ENCODE results near the gene TUBA8. TPM values are rescaled to one million over a fixed set of nuclear protein-coding genes. Genes with fewer than 3 reads are reported as not detected.
"Not testable (repeated sequence)": the region's sequence is repeated elsewhere in the genome, so short reads cannot be mapped to it uniquely, and the experiment has no call there.

TUBA8 gene
- total RNA-seq, 1 donor from 2014 or later: 2.9 TPM

- FAIRE-seq (no peak), DNase-seq (ENCODE audit: low spot score in 2 of 2) (no peak)
These were observed 6.9 kb upstream of the TUBA8 start for GRCh38 chr22:18103527-18104269.

- DNase-seq (ENCODE audit: low spot score in 2 of 2): no peak
- no peak for FAIRE-seq
These were observed 6.0 kb upstream of the TUBA8 start for GRCh38 chr22:18104566-18104965.

GRCh38 chr22:18105981-18106380 is 4.6 kb upstream of the TUBA8 start:
- FAIRE-seq: not testable (repeated sequence)

GRCh38 chr22:18106550-18107341 is 3.9 kb upstream of the TUBA8 start:
- FAIRE-seq; DNase-seq (ENCODE audit: low spot score in 2 of 2): not testable (repeated sequence)

More at GRCh38 chr22:18105981-18106380, 4.6 kb upstream of the TUBA8 start:
- not testable (repeated sequence) for DNase-seq (ENCODE audit: low spot score in 2 of 2)

GRCh38 chr22:18108187-18108586 is 2.4 kb upstream of the TUBA8 start:
- no peak for DNase-seq (ENCODE audit: low spot score in 2 of 2)
- no peak for FAIRE-seq

GRCh38 chr22:18109410-18110193 is 1.0 kb upstream of the TUBA8 start:
- DNase-seq (ENCODE audit: low spot score in 2 of 2) (no peak), FAIRE-seq (no peak)

GRCh38 chr22:18110954-18111758 is 547 bp downstream of the TUBA8 start:
- DNase-seq (ENCODE audit: low spot score in 2 of 2) (no peak), FAIRE-seq (no peak)

GRCh38 chr22:18111759-18112330 is 1.2 kb downstream of the TUBA8 start:
- no peak for FAIRE-seq
- DNase-seq (ENCODE audit: low spot score in 2 of 2): no peak

GRCh38 chr22:18112440-18112839 is 1.8 kb downstream of the TUBA8 start:
- no peak for FAIRE-seq
- DNase-seq (ENCODE audit: low spot score in 2 of 2): no peak

GRCh38 chr22:18113680-18114394 is 3.2 kb downstream of the TUBA8 start:
- DNase-seq (ENCODE audit: low spot score in 2 of 2): no peak
- no peak for FAIRE-seq

- DNase-seq (ENCODE audit: low spot score in 2 of 2) (no peak), FAIRE-seq (no peak)
These were observed 3.9 kb downstream of the TUBA8 start for GRCh38 chr22:18114495-18114894.

- DNase-seq (ENCODE audit: low spot score in 2 of 2): no peak
- no peak for FAIRE-seq
These were observed 4.5 kb downstream of the TUBA8 start for GRCh38 chr22:18114976-18115652.

GRCh38 chr22:18115906-18116371 is 5.3 kb downstream of the TUBA8 start:
- no peak for FAIRE-seq
- DNase-seq (ENCODE audit: low spot score in 2 of 2): no peak

GRCh38 chr22:18116634-18117033 is 6.0 kb downstream of the TUBA8 start:
- no peak for FAIRE-seq
- no peak for DNase-seq (ENCODE audit: low spot score in 2 of 2)

GRCh38 chr22:18118345-18118915 is 7.8 kb downstream of the TUBA8 start:
- DNase-seq (ENCODE audit: low spot score in 2 of 2): no peak
- FAIRE-seq: no peak

GRCh38 chr22:18119409-18120110 is 9.0 kb downstream of the TUBA8 start:
- no peak for DNase-seq (ENCODE audit: low spot score in 2 of 2)
- FAIRE-seq: no peak

GRCh38 chr22:18120857-18121256 is 10.2 kb downstream of the TUBA8 start:
- FAIRE-seq (no peak), DNase-seq (ENCODE audit: low spot score in 2 of 2) (no peak)
